DMS53 treated with DMSO at 0.1 percent for 48 hours (cell line): ENCODE results near the gene RASGRF2.
A peak's percentile ranks its signal among the peaks of the same experiment; 100 is the strongest.

Source experiments
- DNase-seq: peaks from one replicate; lab custom pipeline; 2025; ENCODE audit not compliant: unreplicated experiment; lab: John Stamatoyannopoulos, UW

Gene RASGRF2

DNA sequence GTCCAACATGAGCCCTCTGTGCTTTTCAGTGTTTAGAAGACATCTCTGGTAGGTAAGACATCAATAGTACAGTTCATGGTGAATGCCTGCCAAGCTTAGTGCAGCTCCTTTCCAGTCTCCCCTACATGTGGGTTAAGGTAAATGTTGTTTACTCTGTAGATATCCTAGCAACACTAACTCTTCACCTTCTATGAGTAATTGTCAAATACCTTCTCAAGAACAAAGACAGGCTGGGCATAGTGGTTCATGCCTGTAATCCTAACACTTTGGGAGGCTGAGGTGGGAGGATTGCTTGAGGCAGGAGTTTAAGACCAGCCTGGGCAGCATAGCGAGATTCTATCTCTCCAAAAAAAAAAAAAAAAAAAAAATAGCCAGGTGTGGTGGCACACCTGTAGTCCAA lies 18.7 kb upstream of the RASGRF2 start:
- DNase-seq: no peak

DNA sequence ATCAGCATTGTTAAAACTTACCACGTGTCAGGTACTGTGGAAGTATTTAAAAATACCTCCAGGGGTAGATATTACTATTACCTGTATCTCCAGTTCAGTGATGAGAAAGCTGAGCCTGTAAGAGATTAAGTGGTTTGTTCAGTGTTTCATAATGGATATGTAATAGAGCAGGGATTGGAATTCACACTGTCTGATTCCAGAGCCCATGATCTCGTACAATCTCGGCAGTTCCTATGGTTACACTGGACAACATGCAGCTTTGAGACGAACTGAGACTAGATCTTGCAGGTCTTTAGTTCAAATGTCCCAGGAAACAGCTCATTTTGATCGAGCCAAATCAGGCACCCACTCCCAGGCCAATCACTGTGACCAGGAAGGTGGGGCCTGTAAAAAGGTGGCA lies 8.8 kb upstream of the RASGRF2 start:
- no peak for DNase-seq

DNA sequence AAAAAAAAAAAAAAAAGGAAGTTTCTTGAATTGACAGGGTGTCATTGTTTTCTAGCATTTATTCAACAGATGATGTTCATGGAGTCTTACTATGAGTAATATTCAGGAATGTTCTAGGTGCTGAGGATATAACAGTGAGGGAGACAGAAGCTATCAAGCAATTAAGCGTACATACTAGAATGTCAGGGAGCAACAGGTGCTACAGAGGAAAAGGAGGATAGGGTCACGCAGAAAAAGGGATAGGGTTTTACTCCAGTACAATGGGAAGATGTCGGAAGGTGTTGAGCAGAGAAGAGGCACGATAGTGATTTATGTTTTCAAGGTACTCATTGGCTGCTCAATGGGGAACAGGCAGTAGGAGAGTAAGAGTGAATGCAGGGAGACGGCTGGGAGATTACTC lies 6.6 kb upstream of the RASGRF2 start:
- DNase-seq: no peak

DNA sequence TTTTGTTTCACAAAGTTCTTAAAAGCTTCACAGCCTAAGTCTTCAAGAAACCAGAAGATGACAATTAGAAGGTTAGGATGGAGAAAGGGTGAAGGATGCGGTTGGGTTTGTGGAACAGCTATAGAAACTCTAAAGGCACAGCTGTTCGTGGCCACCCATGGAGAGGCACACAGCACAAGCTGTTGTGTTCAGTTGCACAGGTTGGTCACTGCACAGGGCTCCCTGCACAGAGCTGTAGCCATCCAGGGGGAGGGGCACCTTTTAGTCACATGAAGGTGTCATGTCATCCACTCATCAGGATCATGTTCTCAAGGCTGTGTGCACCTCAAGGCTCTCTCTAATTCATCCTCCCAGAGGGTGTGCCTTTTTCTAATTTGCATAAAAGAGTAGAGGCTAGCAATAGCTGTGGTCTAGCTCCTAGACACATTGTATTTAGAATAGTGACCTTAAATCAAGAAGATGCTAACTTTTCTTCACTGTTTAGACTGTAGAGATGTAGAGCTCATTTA lies 5.0 kb upstream of the RASGRF2 start:
- DNase-seq: no peak

DNA sequence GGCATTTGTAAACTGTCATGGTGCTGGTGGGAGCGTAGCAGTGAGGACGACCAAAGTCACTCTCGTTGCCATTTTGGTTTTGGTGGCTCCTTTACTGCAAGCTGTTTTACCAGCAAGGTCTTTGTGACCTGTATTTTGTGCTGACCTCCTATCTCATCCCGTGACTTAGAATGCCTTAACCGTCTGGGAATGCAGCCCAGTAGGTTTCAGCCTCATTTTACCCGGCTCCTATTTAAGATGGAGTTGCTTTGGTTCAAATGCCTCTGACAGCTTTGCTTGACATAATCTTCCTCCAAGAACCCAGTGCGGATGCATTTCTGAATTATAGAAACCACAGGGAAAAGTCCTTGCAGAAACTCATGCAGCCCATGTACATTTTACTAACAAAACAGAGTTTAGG lies 3.9 kb upstream of the RASGRF2 start:
- DNase-seq: no peak

DNA sequence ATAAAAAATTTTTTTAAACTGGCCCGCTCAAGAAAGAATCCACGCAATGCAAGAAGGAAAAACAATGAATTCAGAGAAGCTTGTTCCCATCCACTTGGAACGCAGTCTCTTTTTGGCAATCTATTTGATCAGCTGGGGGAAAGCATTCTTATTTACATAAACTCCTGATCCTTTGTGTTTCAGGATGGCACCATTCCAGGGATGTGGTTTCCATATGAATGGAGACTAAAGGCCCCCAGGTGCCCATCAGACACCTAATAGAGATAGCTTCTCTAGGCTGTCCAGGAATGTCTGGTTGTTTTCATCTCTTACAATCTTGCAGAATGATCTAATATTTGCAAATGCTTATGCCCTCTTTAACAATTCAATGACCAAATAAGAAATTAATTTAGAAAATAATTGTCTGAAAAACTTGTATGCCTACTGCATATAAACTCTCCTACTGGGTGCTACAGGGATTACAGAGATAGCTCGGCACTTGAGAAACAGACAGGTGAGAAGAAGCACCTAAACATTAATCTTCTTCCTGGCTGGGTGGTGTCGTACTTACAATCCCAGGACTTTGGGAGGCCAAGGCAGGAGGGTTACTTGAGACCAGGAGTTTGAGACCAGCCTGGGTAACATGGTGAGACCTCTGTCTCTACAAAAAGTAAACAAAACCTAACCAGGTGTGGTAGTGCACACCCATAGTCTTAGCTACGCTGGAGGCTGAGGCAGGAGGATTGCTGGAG lies 3.0 kb upstream of the RASGRF2 start:
- DNase-seq: peak; percentile 79

DNA sequence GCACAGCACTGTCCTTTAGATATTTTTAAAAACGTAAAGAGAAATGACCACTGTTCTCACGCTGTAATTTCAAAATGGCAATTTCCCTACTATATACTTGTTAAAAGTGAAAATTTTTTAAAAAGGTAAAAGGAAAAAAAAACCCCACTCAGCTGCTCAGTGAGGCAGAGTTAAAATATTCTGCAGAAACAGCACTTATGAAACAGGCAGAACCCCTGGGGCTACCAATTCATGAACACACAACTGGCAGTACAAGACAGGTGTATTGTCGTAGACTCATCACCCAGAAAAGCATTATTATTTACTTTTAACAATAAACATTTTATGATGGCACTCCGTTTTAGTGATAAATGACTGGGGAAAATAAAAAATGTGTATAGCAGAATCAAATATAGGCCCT lies 1.5 kb upstream of the RASGRF2 start:
- DNase-seq: no peak

DNA sequence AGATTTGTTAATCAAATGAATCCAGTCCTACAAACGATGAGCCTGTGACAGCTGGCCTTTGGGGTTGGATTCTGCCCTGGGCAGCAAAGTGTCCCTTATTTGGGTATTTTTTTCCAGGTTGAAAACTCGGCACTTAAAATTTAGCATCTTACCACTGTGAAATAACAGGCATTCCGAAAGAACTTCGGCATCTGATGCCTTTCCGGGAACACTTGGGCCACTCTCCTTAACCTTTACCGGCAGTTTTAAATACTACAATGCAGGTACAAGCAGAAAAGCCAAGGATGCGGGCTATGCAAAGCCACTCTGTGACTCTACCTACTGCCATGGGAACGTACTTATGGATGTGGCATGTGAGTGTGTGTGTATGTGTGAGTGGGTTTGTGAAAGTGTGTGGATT lies 1.0 kb upstream of the RASGRF2 start:
- DNase-seq: no peak

DNA sequence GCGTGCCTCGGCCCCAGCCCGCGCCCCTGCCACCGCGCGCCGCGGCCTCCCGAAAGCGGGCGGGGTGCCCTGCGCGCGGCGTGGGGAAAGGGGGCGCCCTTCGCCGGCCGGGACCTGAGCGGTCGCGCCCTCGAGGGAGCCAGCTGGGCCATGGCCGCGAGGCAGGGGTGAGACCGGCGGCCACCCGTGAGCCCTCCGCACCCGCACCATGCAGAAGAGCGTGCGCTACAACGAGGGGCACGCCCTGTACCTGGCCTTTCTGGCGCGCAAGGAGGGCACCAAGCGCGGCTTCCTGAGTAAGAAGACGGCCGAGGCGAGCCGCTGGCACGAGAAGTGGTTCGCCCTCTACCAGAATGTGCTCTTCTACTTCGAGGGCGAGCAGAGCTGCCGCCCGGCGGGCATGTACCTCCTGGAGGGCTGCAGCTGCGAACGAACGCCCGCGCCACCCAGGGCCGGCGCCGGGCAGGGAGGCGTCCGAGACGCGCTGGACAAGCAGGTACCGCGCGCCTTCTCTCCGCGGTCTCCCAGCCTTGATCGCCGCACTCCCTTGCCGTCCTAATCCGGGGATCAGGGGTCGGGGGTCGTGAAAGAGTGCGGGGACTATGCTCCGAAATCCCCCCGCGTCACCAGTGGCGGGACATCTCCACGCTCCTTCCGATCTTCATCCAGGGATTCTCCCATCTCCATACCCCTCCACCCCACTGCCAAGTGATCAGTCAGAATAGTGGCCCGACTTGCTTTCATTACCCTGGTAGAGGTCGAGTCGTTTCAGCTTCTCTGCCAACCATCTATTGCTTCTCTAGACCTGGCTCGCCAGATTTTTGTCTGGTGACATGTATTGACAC lies 590 bp downstream of the RASGRF2 start:
- DNase-seq: peak; percentile 21

DNA sequence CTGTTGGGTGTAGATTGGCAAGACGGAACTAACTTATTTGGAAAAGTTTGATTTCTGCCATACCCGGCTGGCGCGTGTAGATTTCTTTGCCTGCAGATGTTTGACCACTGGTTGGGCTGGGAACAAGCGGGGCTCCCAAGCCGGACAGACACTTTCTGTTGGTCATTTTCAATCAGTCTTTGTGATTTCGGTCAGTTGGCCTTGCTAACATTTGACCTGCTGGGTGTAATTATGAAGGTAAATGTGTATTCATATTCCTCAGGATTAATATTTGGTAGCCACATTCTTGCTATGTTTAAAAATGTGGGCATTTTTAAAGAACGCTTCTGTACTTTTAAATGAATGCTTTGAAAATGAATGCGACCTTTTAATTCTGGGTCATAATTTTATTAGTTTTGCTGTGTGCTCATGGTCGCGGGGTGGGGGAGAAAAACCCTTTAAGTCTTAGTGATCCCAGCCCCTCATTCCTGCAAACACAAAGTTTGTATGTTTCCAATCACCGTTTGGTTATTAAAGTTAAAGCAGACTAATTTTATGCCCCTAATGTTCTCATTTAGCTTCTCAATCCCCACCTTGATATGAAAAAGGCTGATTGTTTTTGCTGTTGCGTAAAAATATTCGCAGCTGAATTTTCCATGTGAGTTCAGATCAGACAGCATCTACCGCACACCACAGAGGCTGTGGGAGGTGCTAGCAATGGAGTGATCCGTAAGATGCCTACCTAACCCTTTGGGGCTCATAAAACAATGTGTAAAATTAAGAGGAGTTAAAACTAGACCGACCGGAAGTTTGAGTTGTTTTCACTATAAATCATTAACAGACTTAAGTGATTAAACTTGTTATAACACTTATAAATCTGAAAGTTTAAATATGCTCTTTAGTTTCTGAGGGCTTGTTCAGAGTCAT lies 1.5 kb downstream of the RASGRF2 start:
- no peak for DNase-seq

DNA sequence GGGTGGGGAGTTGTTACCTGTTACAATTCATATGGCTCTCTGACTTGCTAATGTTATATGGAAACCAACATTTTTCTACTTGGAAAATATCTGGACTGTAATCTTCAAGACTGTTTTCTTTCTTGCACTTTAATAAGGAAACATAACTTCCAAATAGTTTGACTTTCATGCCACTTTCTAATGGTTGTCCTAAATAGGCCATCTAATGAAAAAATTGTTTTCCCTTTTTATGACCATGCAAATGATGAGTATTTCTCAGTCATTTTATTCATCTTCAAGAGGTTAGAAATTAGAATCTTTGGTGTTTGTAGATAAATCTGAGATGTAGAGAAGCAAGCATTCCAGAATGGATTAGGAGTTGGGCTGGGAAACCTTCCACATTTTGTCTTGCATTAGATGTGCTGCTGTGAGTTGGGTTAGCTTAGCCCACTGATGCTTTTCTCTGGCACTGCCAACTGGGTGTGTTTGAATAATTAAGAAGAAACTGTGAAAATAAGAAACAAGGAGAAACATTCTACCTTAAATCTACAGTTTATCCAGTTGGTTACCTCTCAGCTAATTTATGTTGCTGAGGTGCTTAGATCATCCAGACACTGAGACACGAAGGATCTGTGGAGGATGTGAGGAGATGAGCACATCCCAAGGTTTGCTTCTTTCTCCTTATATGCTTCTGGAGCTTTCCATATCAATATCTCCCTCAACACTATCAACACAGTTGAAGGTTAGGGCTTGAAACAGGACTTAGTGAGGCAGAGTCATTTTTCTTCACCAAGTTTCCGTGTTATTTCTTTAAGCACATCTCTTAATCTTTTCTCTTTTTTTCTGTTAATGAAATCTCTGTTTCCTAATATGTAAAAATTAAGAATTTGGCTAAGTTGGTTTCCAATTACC lies 2.7 kb downstream of the RASGRF2 start:
- DNase-seq: no peak

DNA sequence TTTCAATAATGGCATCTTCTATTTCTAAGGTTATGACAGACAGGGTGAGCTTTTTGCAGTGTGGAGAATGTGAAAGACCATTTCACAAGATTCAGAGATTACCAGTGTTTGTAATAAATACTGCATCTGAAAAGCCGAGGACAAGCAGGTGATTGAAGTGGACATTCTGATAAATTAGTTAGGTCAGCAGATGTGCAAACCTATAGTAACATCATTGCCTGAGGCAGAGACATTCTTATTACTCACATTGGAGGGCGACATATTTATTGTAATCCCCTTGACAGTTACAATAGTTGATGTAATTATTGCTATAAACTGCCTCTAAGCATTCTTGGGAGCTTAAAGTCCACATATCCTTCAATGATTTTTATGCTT lies 3.3 kb downstream of the RASGRF2 start:
- DNase-seq: no peak

DNA sequence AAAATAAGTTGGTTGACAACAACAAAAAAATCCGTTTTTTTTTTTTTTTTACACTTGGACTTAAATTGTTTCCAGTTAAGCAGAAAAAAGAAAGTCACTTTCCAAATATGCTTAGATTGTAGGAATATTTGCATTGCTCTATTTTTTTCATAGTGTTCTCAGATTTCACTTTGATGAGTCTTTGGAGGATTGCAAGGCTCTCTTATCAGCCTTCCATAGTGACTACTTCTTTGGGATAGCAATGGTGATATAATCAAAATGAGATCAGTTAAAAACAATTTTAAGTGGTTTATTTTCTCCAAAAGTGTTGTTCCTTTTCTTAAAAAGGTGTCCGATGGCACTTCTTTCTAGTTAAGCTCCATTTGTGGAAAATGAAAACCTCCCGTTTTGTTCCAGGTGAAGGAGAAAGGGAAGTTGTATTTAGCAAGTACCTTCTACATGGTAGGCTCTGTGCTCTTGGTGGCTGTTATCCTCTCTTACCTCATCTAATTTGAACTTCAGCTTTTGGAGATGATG lies 3.9 kb downstream of the RASGRF2 start:
- no peak for DNase-seq

DNA sequence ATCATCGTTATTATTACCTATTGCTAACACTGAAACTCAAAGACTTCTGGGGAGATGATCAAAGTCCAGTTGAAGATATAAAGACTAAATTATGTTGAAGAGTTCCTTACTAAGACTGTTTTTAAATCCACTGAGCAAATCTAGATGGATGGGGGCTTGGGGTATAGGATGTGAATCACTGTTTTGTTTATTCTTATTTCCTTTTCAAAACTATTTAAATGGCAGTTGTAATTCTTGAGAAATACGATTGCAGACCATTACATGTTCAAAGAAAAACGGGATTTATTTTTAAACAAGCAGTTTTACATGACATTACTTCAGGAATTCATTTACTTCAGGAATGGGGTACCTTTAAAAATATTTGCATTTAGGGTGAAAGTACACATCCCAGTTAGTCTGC lies 4.3 kb downstream of the RASGRF2 start:
- no peak for DNase-seq

DNA sequence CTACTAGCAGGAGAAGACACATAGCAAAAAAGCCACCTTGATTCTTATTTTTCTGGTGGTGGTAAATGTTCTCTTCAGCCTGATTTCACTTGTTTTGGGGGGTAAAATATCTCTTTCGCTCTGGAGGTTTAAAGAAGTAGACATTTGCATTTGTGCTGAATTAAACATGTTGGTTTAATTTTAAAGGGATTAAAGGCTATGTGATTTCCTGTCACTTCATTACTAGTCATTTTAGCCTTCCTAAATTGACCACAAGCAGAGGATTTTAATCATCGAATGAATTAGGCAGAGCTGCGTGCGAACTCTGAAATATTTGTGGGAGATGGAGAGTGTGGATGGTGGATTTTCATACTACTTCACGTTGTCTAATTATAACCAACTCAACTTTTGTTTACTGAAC lies 4.8 kb downstream of the RASGRF2 start:
- DNase-seq: no peak

DNA sequence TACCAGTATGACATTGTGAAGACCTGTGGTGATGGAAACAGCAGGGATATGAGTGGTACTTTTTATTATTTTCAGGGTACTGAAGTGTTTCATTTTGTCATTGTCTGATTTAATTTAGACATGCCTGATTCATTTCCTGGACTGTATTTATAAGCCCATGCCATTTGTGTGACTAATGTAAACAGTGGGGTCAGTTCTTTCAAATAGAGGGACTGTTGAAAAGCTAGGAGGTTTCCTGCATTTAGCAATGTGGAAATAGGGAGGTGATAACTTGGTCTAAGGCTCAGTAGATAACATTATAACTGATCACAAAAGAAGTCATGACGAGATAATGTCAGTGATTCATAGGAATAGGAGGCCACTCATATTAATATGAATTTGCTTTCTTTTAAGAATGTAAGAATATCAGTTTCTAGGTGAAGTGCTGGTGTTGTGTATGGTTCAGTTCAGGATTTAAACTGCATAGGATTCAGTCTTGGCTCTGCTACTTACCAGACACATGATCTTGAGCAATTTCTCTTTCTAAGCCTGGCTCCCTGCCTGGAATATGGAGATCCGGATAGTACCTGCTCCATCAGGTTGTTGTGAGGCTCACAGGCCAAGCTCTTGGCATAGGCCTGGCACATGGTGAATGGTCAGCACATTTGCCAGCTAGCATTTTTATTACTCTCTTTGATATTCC lies 7.5 kb downstream of the RASGRF2 start:
- no peak for DNase-seq

DNA sequence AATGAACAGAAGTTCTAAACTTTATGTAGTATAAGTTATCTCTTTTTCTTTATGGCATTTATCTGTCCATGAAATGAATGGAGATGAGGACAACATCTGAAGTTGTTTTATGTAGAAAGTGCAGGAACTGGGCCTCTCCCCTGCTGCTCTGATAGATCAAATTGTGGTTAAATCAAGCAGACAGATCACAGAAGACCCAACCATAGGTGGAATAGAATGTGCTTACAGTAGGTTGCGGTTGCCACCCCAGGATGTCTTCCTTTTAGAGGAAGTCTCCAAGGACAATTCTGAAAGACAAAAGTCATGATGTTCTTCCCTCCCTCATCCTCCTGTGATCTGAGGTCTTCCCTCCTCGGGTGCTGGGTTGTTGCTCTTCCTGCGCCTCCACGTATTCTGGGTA lies 12.9 kb downstream of the RASGRF2 start:
- DNase-seq: no peak

DNA sequence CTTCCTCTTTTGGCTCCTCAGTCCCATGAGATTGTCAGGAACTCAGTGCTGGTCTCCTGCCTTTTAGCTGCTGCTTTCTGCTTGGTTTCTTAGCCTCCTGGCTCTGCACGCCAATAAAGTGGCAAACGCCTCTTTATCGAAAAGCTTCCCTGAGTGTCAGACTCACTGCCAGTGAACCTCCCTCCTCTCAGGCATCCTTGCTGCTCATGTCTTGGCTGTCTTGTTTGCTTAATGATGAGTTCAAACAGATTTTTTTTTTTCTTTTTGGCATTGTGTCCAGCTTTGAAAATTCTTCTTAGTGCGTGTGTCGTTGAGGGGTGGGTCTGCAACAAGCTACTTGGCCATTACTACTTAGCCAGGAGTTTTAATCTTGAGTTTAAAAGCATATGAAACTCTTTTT lies 14.9 kb downstream of the RASGRF2 start:
- DNase-seq: no peak

DNA sequence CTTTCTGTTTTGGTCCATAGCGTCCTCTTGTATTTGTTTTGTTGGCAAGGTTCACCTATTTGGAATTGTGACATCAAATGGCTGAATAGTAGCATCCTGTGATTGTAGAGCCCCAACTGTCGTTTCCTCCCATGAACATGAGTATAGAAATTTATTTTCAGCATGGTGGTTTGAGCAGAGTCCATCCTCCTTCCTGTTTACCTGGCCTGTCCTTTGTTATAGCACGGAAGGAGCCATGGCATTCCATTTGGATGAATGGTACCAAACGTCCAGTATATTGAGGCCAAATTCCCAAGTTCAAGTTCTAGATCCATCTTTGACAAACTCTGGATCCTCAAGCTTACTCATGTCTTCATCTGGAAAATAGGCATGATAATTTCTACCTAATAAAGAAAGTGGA lies 16.8 kb downstream of the RASGRF2 start:
- DNase-seq: no peak

DNA sequence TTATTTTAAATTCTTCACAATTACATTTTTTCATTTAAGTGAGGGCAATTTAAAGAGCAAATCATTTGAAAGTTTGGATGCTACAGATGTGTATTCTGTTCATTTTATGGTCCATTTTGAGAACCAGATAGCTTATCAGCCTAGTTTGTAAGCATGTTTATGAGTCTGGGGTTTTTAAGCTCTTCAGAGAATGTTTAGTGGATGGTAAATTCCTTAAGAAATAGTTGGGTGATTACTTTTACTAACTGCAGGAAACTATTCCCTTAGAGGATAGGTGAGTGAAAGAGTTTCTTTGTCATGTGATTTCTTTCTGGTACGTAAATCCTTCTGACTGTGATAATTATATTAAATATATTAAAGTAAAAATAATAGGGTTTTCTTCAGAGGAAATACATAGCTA lies 17.6 kb downstream of the RASGRF2 start:
- DNase-seq: no peak
